Gastrocnemius medialis (tissue), 4 donors: ENCODE measurements around the gene CDH4.

Source experiments
- POLR2A ChIP-seq, 2 donors: fragments of 450-650 bp; IDR thresholded peaks; one replicate each; pipeline ENCODE4 v1.6.1; 2017; ENCODE audit warnings: antibody characterized with exemption in 2 of 2, mild to moderate bottlenecking in 2 of 2, moderate library complexity in 2 of 2
- TF ChIP-seq, protein P1 (sequence below), 5 experiments: fragments of 450-650 bp in 3 of 5; fragments of 200-600 bp in 2 of 5; sonication (generic) in 2 of 5; IDR thresholded peaks in 4 of 5; conservative IDR thresholded peaks in 1 of 5; 1 replicate in 4 of 5; 2 replicates in 1 of 5; pipeline ENCODE4 v1.5.1; 2016 to 2019; ENCODE audit warnings: antibody characterized with exemption in 5 of 5, mild to moderate bottlenecking in 3 of 5, moderate library complexity in 3 of 5

DNA sequence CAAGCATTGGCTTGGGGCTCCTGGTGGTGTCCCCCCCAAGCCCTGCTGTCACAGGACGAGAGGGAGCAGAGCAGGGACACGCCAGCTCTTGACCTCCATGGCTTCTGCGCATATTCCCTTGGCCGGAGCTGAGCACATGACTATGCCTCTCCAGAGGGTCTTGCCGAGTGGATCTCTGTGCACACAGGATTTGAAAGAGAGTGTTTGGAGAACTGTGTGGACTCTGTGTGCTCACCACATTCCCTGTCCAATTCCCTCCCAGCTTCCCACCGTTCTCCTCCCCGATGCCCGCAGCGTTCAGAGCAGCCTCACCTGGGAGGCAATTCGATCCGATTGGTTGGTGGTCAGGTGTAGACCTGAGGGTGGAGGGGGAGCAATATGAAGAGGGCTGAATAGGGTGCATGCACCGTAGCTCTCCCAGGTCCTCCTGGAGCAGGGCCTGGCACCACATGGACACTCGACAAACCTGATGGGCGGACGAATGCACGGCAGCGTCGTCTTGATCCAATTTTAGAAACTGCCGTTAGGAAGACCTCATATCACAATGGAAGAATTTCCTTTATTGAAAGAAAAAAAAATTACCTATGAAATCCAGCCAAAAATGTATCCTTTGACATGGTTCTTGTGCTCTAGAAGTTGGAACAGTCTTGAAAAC lies 287.8 kb downstream of the CDH4 start:
- TF ChIP-seq, protein P1, sequence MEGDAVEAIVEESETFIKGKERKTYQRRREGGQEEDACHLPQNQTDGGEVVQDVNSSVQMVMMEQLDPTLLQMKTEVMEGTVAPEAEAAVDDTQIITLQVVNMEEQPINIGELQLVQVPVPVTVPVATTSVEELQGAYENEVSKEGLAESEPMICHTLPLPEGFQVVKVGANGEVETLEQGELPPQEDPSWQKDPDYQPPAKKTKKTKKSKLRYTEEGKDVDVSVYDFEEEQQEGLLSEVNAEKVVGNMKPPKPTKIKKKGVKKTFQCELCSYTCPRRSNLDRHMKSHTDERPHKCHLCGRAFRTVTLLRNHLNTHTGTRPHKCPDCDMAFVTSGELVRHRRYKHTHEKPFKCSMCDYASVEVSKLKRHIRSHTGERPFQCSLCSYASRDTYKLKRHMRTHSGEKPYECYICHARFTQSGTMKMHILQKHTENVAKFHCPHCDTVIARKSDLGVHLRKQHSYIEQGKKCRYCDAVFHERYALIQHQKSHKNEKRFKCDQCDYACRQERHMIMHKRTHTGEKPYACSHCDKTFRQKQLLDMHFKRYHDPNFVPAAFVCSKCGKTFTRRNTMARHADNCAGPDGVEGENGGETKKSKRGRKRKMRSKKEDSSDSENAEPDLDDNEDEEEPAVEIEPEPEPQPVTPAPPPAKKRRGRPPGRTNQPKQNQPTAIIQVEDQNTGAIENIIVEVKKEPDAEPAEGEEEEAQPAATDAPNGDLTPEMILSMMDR (IDR thresholded peaks at IDR 0.05 in 4 of 5, conservative IDR thresholded peaks at IDR 0.05 in 1 of 5) = no peak
- no peak for TF ChIP-seq POLR2A (IDR thresholded peaks at IDR 0.05)
